H9 (cell line): ENCODE data around the gene ACO1. TPM values are rescaled to one million over a fixed set of nuclear protein-coding genes. Genes with fewer than 3 reads are reported as not detected.

Source experiments
- DNase-seq: peaks from one replicate; pipeline ENCODE4 v3.0.0-alpha.2; 2017
- H2AFZ ChIP-seq: one replicate; pipeline ENCODE4 v1.6.1; 2013; ENCODE audit warnings: mild to moderate bottlenecking, low read length, control low read depth, moderate library complexity
- H2AK5ac ChIP-seq: 2 replicates; pipeline ENCODE4 v1.6.1; 2013; ENCODE audit warnings: low read length, control low read depth, mixed read lengths; ENCODE audit not compliant: insufficient read length
- H2BK120ac ChIP-seq: one replicate; pipeline ENCODE4 v1.6.1; 2013; ENCODE audit warnings: low read depth, mild to moderate bottlenecking, low read length, control low read depth, inconsistent platforms; ENCODE audit not compliant: poor library complexity, severe bottlenecking
- H2BK12ac ChIP-seq: 2 replicates; pipeline ENCODE4 v1.6.1; 2013; ENCODE audit warnings: low read length, control low read depth, mixed read lengths, low read depth; ENCODE audit not compliant: insufficient read length
- H2BK15ac ChIP-seq: 2 replicates; pipeline ENCODE4 v1.6.1; 2013; ENCODE audit warnings: low read depth, low read length, control low read depth
- H2BK20ac ChIP-seq: one replicate; pipeline ENCODE4 v1.6.1; 2013; ENCODE audit warnings: low read depth, mild to moderate bottlenecking, low read length, control low read depth, inconsistent platforms; ENCODE audit not compliant: poor library complexity, severe bottlenecking
- H2BK5ac ChIP-seq: 2 replicates; pipeline ENCODE4 v1.6.1; 2013; ENCODE audit warnings: low read length, control low read depth, mixed read lengths; ENCODE audit not compliant: insufficient read length
- H3K14ac ChIP-seq: 2 replicates; pipeline ENCODE4 v1.6.1; 2013; ENCODE audit warnings: low read length, control low read depth; ENCODE audit not compliant: insufficient read depth
- H3K18ac ChIP-seq: 2 replicates; pipeline ENCODE4 v1.6.1; 2013; ENCODE audit warnings: low read depth, mild to moderate bottlenecking, mixed read lengths, low read length, control low read depth; ENCODE audit not compliant: insufficient read length
- H3K23ac ChIP-seq: 2 replicates; pipeline ENCODE4 v1.6.1; 2013; ENCODE audit warnings: low read length, control low read depth, mixed read lengths, low read depth; ENCODE audit not compliant: insufficient read length
- H3K23me2 ChIP-seq: 2 replicates; pipeline ENCODE4 v1.6.1; 2013; ENCODE audit warnings: low read depth, mild to moderate bottlenecking, mixed read lengths, low read length, control low read depth; ENCODE audit not compliant: insufficient read length, poor library complexity, severe bottlenecking
- H3K27ac ChIP-seq: 2 replicates; pipeline ENCODE4 v1.5.1; 2013; ENCODE audit warnings: low read length, control low read depth, mixed read lengths, low read depth; ENCODE audit not compliant: insufficient read length
- H3K27me3 ChIP-seq: 2 replicates; pipeline ENCODE4 v1.6.1; 2013; ENCODE audit warnings: low read length, control low read depth, inconsistent platforms; ENCODE audit not compliant: insufficient read depth
- H3K4ac ChIP-seq: 2 replicates; pipeline ENCODE4 v1.6.1; 2013; ENCODE audit warnings: low read depth, mild to moderate bottlenecking, control low read depth, inconsistent platforms, low read length, moderate library complexity
- H3K4me1 ChIP-seq: 2 replicates; pipeline ENCODE4 v1.6.1; 2013; ENCODE audit warnings: low read length, control low read depth, inconsistent platforms; ENCODE audit not compliant: insufficient read depth
- H3K4me2 ChIP-seq: 2 replicates; pipeline ENCODE4 v1.6.1; 2013; ENCODE audit warnings: low read length, control low read depth, mixed read lengths; ENCODE audit not compliant: insufficient read length, insufficient read depth
- H3K56ac ChIP-seq: 2 replicates; pipeline ENCODE4 v1.6.1; 2013; ENCODE audit warnings: low read depth, mild to moderate bottlenecking, mixed read lengths, low read length, control low read depth; ENCODE audit not compliant: insufficient read length
- H3K79me1 ChIP-seq: 2 replicates; pipeline ENCODE4 v1.6.1; 2013; ENCODE audit warnings: low read depth, mild to moderate bottlenecking, moderate library complexity, low read length, control low read depth, inconsistent platforms; ENCODE audit not compliant: insufficient read depth, poor library complexity, severe bottlenecking
- H3K79me2 ChIP-seq: 2 replicates; pipeline ENCODE4 v1.6.1; 2013; ENCODE audit warnings: low read length, control low read depth, inconsistent platforms; ENCODE audit not compliant: insufficient read depth
- H3K9ac ChIP-seq: 2 replicates; pipeline ENCODE4 v1.6.1; 2013; ENCODE audit warnings: low read length, control low read depth, mixed read lengths; ENCODE audit not compliant: insufficient read length; ENCODE audit errors: extremely low read depth
- H3K9me3 ChIP-seq: one replicate; pipeline ENCODE4 v1.6.1; 2013; ENCODE audit warnings: low read depth, low read length, inconsistent platforms; ENCODE audit not compliant: control insufficient read depth
- H3T11ph ChIP-seq: one replicate; pipeline ENCODE4 v1.6.1; 2013; ENCODE audit warnings: mild to moderate bottlenecking, low read length, control low read depth, inconsistent platforms
- H4K20me1 ChIP-seq: one replicate; pipeline ENCODE4 v1.6.1; 2013; ENCODE audit not compliant: control insufficient read depth, insufficient read length, insufficient read depth
- H4K5ac ChIP-seq: 2 replicates; pipeline ENCODE4 v1.6.1; 2013; ENCODE audit warnings: low read depth, mild to moderate bottlenecking, mixed read lengths, low read length, control low read depth; ENCODE audit not compliant: insufficient read length
- H4K8ac ChIP-seq: replicated peaks from 2 replicates; pipeline ENCODE4 v1.6.1; 2013; ENCODE audit warnings: low read length, control low read depth, mixed read lengths, low read depth; ENCODE audit not compliant: insufficient read length
- H4K91ac ChIP-seq: 2 replicates; pipeline ENCODE4 v1.6.1; 2013; ENCODE audit warnings: low read depth, mild to moderate bottlenecking, moderate library complexity, mixed read lengths, low read length, control low read depth; ENCODE audit not compliant: insufficient read length
- H3K27ac Mint-ChIP-seq, 3 experiments: 2 replicates in 2 of 3; 3 replicates in 1 of 3; pipeline ENCODE4 v1.8.0; 2020 to 2021; ENCODE audit warnings: mixed read lengths in 3 of 3, mild to moderate bottlenecking in 1 of 3, moderate library complexity in 1 of 3
- H3K27me3 Mint-ChIP-seq: 2 replicates; pipeline ENCODE4 v1.8.0; 2021; ENCODE audit warnings: low read depth, mild to moderate bottlenecking, moderate library complexity, mixed read lengths
- H3K36me3 Mint-ChIP-seq, 3 experiments: 2 replicates in 2 of 3; 3 replicates in 1 of 3; pipeline ENCODE4 v1.8.0; 2020 to 2021; ENCODE audit warnings: low read depth in 3 of 3, mixed read lengths in 3 of 3; ENCODE audit not compliant: insufficient read depth in 1 of 3
- H3K4me1 Mint-ChIP-seq, 2 experiments: 2 replicates each; pipeline ENCODE4 v1.8.0; 2020; ENCODE audit warnings: mixed read lengths in 2 of 2
- H3K4me3 Mint-ChIP-seq, 2 experiments: 2 replicates in 1 of 2; 3 replicates in 1 of 2; pipeline ENCODE4 v1.8.0; 2020 to 2021; ENCODE audit warnings: mild to moderate bottlenecking in 2 of 2, mixed read lengths in 2 of 2, moderate library complexity in 1 of 2
- H3K9me3 Mint-ChIP-seq, 2 experiments: 2 replicates in 1 of 2; 3 replicates in 1 of 2; pipeline ENCODE4 v1.8.0; 2020; ENCODE audit warnings: mild to moderate bottlenecking in 2 of 2, mixed read lengths in 2 of 2, moderate library complexity in 1 of 2
- WGBS: extraction: QIAGEN DNeasy Blood & Tissue Kit; methylation state at CpG from one replicate; pipeline ENCODE4 v1.1.7; 2013; ENCODE audit warnings: missing lambda C conversion rate, low lambda C conversion rate, mixed read lengths; ENCODE audit not compliant: insufficient read length; ENCODE audit errors: extremely low coverage; 5-methylcytosine and 5-hydroxymethylcytosine counted together
- total RNA-seq: library from RNA; stranded (reverse); gene quantifications from 2 replicates; pipeline ENCODE4 v1.2.1, GENCODE V29; 2021
- TF ChIP-seq, protein P1 (sequence below): fragments of 200-600 bp; sonication (generic); conservative IDR thresholded peaks from 3 replicates; pipeline ENCODE4 v1.8.0; 2021; ENCODE audit warnings: antibody characterized with exemption, mild to moderate bottlenecking

Gene ACO1
- total RNA-seq, 1 experiment from 2014 or later, result 44.5 TPM

DNA sequence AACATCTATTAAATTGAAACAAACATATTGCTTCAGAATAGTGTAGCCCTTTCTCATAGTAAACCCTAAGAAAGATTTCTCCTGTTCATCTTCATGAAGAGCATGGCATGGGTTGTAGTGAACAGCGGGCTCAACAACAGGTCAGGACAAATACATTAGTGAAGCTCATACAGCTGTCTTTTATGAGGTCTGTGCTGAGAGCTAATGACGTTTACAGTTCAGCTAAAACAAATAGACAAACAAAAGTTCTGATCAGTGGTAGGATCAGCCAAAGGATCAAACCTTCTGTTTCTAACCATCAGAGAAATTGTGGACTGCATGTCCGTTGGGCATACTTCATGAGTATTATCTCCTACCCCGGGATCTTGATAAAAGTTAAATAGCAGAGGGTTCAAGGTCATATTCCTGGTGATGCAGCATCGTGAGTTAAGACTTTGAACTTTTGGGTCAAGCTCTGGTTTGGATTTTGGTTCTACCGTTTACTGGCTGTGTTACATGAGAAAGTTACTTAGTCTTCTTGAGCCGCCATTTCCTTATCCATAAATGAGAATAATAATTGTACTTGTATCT is 37.9 kb downstream of the ACO1 start:
- TF ChIP-seq, protein P1, sequence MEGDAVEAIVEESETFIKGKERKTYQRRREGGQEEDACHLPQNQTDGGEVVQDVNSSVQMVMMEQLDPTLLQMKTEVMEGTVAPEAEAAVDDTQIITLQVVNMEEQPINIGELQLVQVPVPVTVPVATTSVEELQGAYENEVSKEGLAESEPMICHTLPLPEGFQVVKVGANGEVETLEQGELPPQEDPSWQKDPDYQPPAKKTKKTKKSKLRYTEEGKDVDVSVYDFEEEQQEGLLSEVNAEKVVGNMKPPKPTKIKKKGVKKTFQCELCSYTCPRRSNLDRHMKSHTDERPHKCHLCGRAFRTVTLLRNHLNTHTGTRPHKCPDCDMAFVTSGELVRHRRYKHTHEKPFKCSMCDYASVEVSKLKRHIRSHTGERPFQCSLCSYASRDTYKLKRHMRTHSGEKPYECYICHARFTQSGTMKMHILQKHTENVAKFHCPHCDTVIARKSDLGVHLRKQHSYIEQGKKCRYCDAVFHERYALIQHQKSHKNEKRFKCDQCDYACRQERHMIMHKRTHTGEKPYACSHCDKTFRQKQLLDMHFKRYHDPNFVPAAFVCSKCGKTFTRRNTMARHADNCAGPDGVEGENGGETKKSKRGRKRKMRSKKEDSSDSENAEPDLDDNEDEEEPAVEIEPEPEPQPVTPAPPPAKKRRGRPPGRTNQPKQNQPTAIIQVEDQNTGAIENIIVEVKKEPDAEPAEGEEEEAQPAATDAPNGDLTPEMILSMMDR, result no peak
- H2AFZ ChIP-seq, result no peak overlapping the region
- no peak overlapping the region for H3K4me3 Mint-ChIP-seq
- no peak overlapping the region for H3T11ph ChIP-seq
- H4K91ac ChIP-seq, result no peak overlapping the region
- H2BK15ac ChIP-seq, result no peak overlapping the region
- no peaks in the 10 kb centered on the region for H3K27me3 ChIP-seq
- H3K18ac ChIP-seq, result no peak overlapping the region
- H3K36me3 Mint-ChIP-seq, result peaks cover 24 to 60% (median 33%) of the 10 kb centered on the region in 3 experiments
- H2BK5ac ChIP-seq, result no peak overlapping the region
- H2AK5ac ChIP-seq, result no peak overlapping the region
- no peaks in the 10 kb centered on the region for H3K79me2 ChIP-seq
- no peak overlapping the region for H4K5ac ChIP-seq
- no peaks in the 10 kb centered on the region for H4K20me1 ChIP-seq
- H3K23me2 ChIP-seq, result no peaks in the 10 kb centered on the region
- no peak overlapping the region for H3K56ac ChIP-seq
- H2BK20ac ChIP-seq, result no peak overlapping the region
- no peak overlapping the region for H3K14ac ChIP-seq
- no peak overlapping the region for H3K9ac ChIP-seq
- H2BK120ac ChIP-seq, result no peak overlapping the region
- no CpG with 5 or more reads among the region's 7 CpGs for WGBS
- H3K79me1 ChIP-seq, result no peaks in the 10 kb centered on the region
- no peak overlapping the region for H3K23ac ChIP-seq
- no peak overlapping the region for H2BK12ac ChIP-seq
- DNase-seq, result no peak
- no peaks in the 10 kb centered on the region for H3K4me1 ChIP-seq
- no peak overlapping the region for H3K4ac ChIP-seq
- H3K27me3 Mint-ChIP-seq, result no peaks in the 10 kb centered on the region
- H3K4me1 Mint-ChIP-seq, result no peaks in the 10 kb centered on the region
- H3K9me3 ChIP-seq, result no peaks in the 10 kb centered on the region
- no peak overlapping the region for H4K8ac ChIP-seq
- no peak overlapping the region for H3K4me2 ChIP-seq
- no peak overlapping the region for H3K27ac ChIP-seq
- no peaks in the 10 kb centered on the region for H3K9me3 Mint-ChIP-seq
- H3K27ac Mint-ChIP-seq, result no peak overlapping the region
